GM19438 (cell line): ENCODE data around the gene FAM90A1.
A peak's percentile ranks its signal among the peaks of the same experiment; 100 is the strongest.
"Not testable (repeated sequence)": the region's sequence is repeated elsewhere in the genome, so short reads cannot be mapped to it uniquely, and the experiment has no call there.

Experiments
- ATAC-seq: cut with Tn5 transposase; IDR thresholded peaks from one replicate; pipeline ENCODE4 v1.9.1; 2021; ENCODE audit warnings: low read depth; ENCODE audit not compliant: unreplicated experiment

The FAM90A1 gene, protein sequence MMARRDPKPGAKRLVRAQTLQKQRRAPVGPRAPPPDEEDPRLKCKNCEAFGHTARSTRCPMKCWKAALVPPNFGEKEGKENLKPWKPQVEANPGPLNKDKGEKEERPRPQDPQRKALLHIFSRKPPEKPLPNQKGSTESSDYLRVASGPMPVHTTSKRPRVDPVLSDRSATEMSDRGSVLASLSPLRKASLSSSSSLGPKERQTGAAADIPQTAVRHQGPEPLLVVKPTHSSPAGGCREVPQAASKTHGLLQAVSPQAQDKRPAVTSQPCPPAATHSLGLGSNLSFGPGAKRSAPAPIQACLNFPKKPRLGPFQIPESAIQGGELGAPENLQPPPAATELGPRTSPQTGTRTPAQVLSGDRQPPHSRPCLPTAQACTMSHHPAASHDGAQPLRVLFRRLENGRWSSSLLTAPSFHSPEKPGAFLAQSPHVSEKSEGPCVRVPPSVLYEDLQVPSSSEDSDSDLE

GRCh38 chr12:8226992-8227731, at the start of gene FAM90A1:
Gene FAM90A1 (minus strand): TSS chr12:8227618. CDS start chr12:8224832, 2,786 bp downstream.
- ATAC-seq, result not testable (repeated sequence)

- ATAC-seq, result not testable (repeated sequence)
These were observed 49.0 kb upstream of the FAM90A1 start for GRCh38 chr12:8276397-8276796.

DNA sequence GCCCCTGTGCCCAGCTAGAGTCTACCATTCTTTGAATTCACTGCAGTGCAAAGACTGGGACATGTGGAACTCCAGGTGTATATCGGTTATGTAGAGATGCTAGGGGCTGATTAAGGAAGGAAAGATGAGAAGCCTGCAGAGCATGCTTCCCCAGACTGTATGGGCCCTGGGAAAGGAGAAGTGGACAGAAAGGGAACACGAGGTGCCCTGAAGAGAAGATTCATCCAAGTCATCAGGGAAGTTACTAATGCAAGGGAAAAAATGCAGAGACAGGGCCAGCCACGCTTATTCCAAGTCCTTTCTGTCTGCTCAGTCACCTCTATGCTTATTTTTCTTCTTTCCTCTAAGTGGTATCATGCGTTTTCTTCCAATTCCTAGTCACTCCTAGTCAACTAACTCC, 39.3 kb upstream of the FAM90A1 start:
- not testable (repeated sequence) for ATAC-seq

- ATAC-seq, result not testable (repeated sequence)
These were observed 36.8 kb upstream of the FAM90A1 start for GRCh38 chr12:8264236-8264635.

DNA sequence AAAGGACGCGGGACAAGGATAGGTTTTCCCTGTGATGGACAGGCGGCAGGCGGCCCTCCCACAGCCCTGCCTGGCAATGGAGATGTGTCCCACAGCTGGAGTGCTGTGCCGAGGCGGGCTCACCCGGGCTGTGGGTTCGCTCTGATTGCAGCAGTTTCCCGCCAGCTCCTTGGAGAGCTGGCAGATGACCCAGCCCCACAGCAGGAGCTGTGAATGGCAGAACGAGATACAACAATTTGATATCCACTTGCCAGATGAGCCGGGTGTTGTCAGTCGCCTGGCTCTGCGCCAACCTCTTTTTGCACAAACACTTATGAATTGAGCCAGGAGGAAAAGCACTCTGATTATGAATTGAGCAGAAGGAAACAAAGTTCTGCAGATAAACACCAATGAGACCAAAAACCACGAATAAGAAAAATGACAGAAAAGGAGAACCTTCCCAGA, 33.7 kb upstream of the FAM90A1 start:
- not testable (repeated sequence) for ATAC-seq

- ATAC-seq, result not testable (repeated sequence)
These were observed 28.9 kb upstream of the FAM90A1 start for GRCh38 chr12:8256356-8256755.

GRCh38 chr12:8254705-8255104, 27.3 kb upstream of the FAM90A1 start:
- ATAC-seq, result not testable (repeated sequence)

GRCh38 chr12:8252056-8252818, 24.8 kb upstream of the FAM90A1 start:
- ATAC-seq, result not testable (repeated sequence)

DNA sequence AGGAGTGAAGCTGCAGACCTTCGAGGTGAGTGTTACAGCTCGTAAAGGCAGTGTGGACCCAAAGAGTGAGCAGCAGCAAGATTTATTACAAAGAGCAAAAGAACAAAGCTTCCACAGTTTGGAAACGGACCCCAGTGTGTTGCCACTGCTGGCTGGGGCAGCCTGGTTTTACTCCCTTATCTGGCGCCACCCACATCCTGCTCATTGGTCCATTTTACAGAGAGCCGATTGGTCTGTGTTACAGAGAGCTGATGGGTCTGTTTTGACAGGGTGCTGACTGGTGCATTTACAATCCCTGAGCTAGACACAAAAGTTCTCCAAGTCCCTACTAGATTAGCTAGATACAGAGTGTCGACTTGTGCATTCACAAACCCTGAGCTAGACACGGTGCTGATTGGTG, 24.2 kb upstream of the FAM90A1 start:
- ATAC-seq, result not testable (repeated sequence)

DNA sequence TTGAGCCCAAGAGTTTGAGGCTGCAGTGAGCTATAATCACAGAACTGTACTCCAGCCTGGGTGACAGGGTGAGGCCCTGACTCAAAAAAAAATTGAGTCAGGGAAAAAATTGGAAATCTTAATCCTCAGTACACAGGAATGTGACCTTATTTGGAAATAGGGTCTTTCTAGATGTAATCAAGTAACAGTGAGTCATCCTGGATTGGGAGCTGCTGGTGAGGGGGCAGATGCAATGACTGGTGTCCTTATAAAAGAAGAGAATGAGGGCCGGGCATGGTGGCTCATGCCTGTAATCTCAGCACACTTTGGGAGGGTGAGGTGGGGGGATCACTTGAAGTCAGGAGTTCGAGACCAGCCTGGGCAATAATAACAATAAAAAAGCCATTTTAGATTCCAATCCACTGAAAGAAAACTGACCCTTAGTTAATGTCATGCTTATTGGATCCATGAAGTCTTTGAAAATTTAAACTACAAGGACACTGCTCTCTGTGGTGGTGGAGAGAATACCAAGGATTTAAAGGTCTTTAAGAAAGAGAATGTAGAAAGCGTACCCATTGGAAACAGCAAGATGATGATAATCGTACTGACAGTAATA, 19.6 kb upstream of the FAM90A1 start:
- ATAC-seq, result not testable (repeated sequence)

GRCh38 chr12:8243682-8244161, 16.3 kb upstream of the FAM90A1 start:
- ATAC-seq, result not testable (repeated sequence)

DNA sequence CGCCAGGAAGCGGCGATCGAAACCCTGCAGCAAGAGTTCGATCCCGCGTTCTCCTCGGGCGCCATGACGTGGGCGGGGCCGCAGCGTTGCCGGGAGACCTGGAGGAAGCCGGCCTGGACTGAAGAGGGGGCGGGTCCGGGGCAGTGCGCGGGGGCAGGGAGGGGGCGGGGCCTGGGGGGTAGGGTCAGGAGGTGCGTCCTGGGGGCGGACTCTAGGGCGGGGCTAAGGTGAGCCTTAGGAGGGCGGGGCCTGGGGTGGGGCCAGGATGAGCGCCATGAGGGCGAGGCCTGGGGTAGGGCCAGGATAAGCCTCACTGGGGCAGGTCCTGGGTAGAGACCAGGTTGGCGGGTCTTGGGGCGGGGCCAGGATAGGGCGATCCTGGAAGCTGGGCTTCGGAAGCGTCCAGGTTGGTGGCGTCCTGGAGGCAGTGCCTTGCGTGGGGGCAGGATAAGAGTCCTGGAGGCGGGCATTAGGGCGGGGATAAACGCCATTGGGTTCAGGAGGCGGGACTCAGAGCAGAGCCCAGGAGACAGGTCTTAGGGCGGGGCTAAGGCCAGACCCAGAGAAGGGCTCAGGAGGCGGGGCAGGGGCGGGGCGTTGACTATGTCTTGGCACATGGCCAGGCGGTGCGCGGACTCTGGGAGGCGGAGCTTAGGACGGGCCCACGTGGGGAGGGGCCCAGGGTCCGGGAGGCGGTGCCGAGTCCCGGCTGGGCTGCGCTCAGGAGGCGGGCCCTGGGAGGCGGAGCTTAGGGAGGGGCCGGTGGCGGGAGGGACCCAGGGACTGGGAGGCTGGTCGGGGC, 15.7 kb upstream of the FAM90A1 start:
- peak; percentile 75 for ATAC-seq

- ATAC-seq, result peak; percentile 18
These were observed 15.1 kb upstream of the FAM90A1 start for GRCh38 chr12:8242622-8242879.

- ATAC-seq, result not testable (repeated sequence)
These were observed 14.7 kb upstream of the FAM90A1 start for GRCh38 chr12:8241917-8242621.

GRCh38 chr12:8240340-8241114, 13.1 kb upstream of the FAM90A1 start:
- ATAC-seq, result not testable (repeated sequence)

GRCh38 chr12:8237031-8237430, 9.6 kb upstream of the FAM90A1 start:
- ATAC-seq, result not testable (repeated sequence)

DNA sequence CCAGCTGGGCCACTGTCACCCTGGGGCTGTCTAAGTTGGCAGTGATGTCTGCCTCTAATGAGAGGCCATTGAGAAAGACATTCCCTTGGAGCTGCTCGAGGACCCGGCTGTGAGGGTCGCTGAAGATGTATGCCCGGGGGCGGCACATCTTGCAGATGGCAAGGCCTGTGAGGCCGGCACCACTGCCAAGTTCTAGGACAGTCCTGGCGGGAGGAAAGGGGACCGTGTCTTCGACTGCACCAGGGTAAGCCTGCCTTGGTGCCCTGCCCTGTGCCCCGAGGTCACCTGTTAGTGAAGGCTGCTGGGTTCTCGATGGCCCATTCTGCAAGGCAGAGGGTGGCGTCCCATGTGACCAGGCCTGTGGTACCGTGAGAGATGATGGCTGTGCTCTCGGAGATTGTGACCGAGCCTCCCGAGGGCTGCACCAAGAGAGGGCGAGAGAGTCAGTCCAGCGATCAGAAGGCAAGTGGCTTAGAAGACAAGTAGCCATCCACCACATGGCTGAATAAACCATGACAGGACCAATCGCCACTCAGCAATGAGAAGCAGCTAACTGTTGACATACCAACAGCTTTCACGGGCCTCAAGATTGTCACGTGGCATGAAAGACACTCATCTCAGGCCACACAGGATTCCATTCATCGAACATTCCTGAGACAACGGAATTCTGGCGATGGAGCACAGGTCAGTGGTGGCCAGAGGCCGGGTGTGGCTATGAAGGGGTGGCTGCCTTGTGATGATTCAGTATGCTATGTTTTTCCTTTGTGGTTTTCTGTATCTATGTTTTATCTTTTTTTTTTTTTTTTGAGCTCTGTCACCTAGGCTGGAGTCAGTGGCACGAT, 8.1 kb upstream of the FAM90A1 start:
- ATAC-seq, result not testable (repeated sequence)
